ENCODE data around the gene SELENOV. TPM values are rescaled to one million over a fixed set of nuclear protein-coding genes. Genes with fewer than 3 reads are reported as not detected.
A peak's percentile ranks its signal among the peaks of the same experiment; 100 is the strongest.

The SELENOV gene
- total and polyA plus RNA-seq, 9 of the 15 experiments (the other 6 are each of a cell fraction or from before 2014, with no cell fraction given): 0.04 to 0.09 (median 0.06) TPM; not detected in 4

DNA sequence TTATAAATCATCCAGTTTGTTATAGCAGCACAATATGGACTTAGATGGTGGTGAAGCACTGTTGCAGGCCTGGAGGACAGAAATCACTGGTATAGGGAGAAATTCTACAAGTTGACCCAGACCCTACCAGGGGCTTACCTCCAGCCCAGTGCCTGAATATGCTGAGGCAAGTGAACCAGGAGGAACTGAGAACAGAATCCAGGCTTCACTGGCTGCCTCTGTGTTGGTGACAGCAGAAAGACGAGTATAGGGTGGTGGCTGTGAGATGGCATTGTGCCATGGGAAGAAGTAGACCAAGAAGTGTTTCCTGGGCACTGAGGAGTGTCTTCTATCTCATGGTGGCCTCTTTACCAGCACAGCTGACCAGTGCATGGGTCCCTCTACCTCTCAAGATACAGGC, 40.9 kb downstream of the SELENOV start (continued):
- TF ChIP-seq, protein P1, sequence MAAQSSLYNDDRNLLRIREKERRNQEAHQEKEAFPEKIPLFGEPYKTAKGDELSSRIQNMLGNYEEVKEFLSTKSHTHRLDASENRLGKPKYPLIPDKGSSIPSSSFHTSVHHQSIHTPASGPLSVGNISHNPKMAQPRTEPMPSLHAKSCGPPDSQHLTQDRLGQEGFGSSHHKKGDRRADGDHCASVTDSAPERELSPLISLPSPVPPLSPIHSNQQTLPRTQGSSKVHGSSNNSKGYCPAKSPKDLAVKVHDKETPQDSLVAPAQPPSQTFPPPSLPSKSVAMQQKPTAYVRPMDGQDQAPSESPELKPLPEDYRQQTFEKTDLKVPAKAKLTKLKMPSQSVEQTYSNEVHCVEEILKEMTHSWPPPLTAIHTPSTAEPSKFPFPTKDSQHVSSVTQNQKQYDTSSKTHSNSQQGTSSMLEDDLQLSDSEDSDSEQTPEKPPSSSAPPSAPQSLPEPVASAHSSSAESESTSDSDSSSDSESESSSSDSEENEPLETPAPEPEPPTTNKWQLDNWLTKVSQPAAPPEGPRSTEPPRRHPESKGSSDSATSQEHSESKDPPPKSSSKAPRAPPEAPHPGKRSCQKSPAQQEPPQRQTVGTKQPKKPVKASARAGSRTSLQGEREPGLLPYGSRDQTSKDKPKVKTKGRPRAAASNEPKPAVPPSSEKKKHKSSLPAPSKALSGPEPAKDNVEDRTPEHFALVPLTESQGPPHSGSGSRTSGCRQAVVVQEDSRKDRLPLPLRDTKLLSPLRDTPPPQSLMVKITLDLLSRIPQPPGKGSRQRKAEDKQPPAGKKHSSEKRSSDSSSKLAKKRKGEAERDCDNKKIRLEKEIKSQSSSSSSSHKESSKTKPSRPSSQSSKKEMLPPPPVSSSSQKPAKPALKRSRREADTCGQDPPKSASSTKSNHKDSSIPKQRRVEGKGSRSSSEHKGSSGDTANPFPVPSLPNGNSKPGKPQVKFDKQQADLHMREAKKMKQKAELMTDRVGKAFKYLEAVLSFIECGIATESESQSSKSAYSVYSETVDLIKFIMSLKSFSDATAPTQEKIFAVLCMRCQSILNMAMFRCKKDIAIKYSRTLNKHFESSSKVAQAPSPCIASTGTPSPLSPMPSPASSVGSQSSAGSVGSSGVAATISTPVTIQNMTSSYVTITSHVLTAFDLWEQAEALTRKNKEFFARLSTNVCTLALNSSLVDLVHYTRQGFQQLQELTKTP (IDR thresholded peaks at IDR 0.05; ENCODE audit: low read depth in 1 of 2, partially characterized antibody in 2 of 2): no peak

DNA sequence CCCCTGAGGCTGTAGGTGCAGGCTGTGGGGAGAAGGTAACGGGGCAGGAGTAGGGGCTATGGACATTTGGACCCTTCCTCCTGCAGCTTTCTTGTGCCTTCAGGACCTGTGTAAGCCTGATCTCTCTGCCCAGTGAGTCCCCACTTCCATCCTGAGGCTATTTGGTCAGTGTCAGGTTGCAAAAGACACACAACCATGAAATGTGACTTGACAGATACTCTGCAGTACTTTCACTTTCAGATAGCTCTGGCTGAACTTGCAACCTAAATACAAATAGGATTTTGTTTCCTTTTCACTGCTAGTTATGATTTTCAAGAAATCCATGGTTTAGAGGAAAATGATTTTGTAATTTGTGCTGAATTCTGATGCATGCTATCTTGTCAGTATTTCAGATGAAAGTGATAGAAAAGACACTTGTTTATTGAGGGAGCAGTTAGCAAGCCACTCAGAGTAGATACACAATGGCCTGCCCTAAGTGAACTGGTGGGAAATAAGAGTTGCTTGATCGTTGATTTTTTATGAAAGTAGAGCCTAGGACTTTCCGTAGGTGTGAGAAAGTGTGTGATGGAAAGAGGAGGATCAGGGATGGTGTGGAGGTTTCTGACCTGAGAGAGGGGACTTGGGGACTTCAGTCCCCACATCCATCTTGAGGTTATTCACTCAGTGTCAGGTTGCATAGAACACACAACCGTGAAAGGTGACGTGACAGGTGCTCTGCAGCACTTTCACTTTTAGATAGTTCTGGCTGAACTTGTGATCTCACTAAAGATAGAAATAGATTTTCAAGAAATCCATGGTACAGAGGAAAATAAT, 43.1 kb downstream of the SELENOV start:
- POLR2A ChIA-PET: interaction anchor here (0.7 kb wide), 1 partner anchor 309 kb away, joined by 4 read pairs; no protein-coding TSS in a partner anchor
- Histone ChIP-seq H3K4me2 (ENCODE audit: insufficient read depth, low read length) (no peak overlapping the region; the same call in 1 of the 2 replicates), H2AFZ (ENCODE audit: low read depth, low read length) (peak overlapping the region; percentile 42; the same call in 1 of the 2 replicates), H3K79me2 (ENCODE audit: control insufficient read depth, insufficient read depth, low read length) (no peaks in the 10 kb centered on the region), H3K9me1 (ENCODE audit: control insufficient read depth, insufficient read depth, low read length) (no peaks in the 10 kb centered on the region), H3K9me3 (replicated peaks; ENCODE audit: control insufficient read depth, insufficient read depth, low read depth, low read length) (no peaks in the 10 kb centered on the region), H3K36me3 (ENCODE audit: control insufficient read depth, insufficient read depth, low read length) (no peaks in the 10 kb centered on the region), H3K4me3 (no peak overlapping the region), H3K27me3 (ENCODE audit: control insufficient read depth in 2 of 2, insufficient read depth in 2 of 2, low read length in 2 of 2) (peaks cover 15 to 25% of the 10 kb centered on the region in 2 experiments; a peak in 4 of 5 replicates), H3K4me1 (replicated peaks in 1 of 2; ENCODE audit: control insufficient read depth in 2 of 2, insufficient read depth in 2 of 2, low read length in 2 of 2) (no peaks in the 10 kb centered on the region), H3K9ac (ENCODE audit: insufficient read depth in 1 of 2, low read depth in 2 of 2, low read length in 2 of 2) (no peak overlapping the region), H3K27ac (ENCODE audit: extremely low read depth, low read depth, low read length) (no peak overlapping the region), H4K20me1 (replicated peaks; ENCODE audit: control insufficient read depth, insufficient read depth, low read length) (no peaks in the 10 kb centered on the region)
- CTCF ChIA-PET (ENCODE audit: low intra/inter-chr PET ratio): no interaction called here
- FAIRE-seq: no peak
- in situ Hi-C loops (cut with MboI) (no loop called here), intact Hi-C loops (cut with micrococcal nuclease) (loop anchor here (10.0 kb wide), 1 partner anchor 207 kb away; no protein-coding TSS in a partner anchor)
- DNase-seq (ENCODE audit: extremely low read depth in 1 of 4, low spot score in 3 of 4): no peak
- 2% methylated on average over 5 of the region's 5 CpGs for WGBS (ENCODE audit: insufficient coverage, low coverage, missing lambda C conversion rate)
- peak; percentile 69 for ATAC-seq
- TF ChIP-seq, protein P2, sequence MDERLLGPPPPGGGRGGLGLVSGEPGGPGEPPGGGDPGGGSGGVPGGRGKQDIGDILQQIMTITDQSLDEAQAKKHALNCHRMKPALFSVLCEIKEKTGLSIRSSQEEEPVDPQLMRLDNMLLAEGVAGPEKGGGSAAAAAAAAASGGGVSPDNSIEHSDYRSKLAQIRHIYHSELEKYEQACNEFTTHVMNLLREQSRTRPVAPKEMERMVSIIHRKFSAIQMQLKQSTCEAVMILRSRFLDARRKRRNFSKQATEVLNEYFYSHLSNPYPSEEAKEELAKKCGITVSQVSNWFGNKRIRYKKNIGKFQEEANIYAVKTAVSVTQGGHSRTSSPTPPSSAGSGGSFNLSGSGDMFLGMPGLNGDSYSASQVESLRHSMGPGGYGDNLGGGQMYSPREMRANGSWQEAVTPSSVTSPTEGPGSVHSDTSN (CRISPR knock-in tag; IDR thresholded peaks at IDR 0.05; ENCODE audit: low read depth): no peak
- TF ChIP-seq, protein P2 (tag; conservative IDR thresholded peaks at IDR 0.05; ENCODE audit: low read depth): peak; percentile 40
- TF ChIP-seq PPARD (CRISPR knock-in tag; IDR thresholded peaks at IDR 0.05): no peak
- no TSS peak for BruUV-seq (replicated peaks)

Measured in K562 (cell line).